ENCODE measurements around the gene VIT.
"Not testable (repeated sequence)": the region's sequence is repeated elsewhere in the genome, so short reads cannot be mapped to it uniquely, and the experiment has no call there.

Gene VIT

GRCh38 chr2:36819095-36819711, 122.7 kb downstream of the VIT start:
- TF ChIP-seq, protein P1, sequence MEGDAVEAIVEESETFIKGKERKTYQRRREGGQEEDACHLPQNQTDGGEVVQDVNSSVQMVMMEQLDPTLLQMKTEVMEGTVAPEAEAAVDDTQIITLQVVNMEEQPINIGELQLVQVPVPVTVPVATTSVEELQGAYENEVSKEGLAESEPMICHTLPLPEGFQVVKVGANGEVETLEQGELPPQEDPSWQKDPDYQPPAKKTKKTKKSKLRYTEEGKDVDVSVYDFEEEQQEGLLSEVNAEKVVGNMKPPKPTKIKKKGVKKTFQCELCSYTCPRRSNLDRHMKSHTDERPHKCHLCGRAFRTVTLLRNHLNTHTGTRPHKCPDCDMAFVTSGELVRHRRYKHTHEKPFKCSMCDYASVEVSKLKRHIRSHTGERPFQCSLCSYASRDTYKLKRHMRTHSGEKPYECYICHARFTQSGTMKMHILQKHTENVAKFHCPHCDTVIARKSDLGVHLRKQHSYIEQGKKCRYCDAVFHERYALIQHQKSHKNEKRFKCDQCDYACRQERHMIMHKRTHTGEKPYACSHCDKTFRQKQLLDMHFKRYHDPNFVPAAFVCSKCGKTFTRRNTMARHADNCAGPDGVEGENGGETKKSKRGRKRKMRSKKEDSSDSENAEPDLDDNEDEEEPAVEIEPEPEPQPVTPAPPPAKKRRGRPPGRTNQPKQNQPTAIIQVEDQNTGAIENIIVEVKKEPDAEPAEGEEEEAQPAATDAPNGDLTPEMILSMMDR (IDR thresholded peaks at IDR 0.05; ENCODE audit: control extremely low read depth, extremely low read depth, low read depth, missing control alignments): no peak
- POLR2A ChIA-PET: no interaction called here
- CTCF ChIA-PET: interaction anchor here (1.0 kb wide), 1 partner anchor 40 kb away, joined by 3 read pairs; no protein-coding TSS in a partner anchor
- DNase-seq (ENCODE audit: extremely low spot score): no peak

DNA sequence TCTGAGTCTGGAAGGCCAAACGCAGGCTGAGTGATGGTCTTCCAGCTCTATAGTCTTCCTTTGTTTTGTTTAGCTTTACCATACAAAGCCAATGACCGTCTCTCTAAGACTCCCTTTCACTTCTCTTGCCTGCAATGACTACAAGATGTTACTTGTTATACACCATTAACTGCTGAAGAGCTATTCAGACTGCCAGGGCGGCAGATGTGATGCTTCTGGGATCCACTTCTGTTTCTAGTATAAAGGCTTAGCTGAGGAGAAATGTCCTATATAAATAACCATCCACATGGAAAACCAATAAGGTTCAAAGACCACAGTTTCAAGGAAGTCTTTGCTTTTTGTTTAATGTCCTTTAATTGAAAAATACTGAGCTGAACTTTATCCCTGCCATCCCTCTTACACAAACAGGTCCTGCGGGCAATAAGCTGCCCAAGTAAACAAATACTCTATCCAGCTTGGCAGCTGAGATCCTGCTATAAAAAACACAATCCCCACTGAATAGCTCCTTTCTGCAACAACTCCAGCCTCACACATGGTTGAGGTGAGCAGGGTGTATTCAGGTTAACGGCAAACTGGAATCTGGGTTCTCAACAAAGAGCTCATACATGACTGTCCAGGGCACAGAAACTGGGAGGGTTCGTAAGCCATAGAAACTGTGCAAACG, 124.6 kb downstream of the VIT start:
- ChIA-PET POLR2A (no interaction called here), CTCF (interaction anchor here (1.2 to 2.6 kb wide), 3 partner anchors 9 to 23 kb away, joined by 3 to 13 read pairs (median 9); no protein-coding TSS in a partner anchor)
- no peak for DNase-seq (ENCODE audit: extremely low spot score)
- TF ChIP-seq, protein P1 (IDR thresholded peaks at IDR 0.05; ENCODE audit: control extremely low read depth, extremely low read depth, low read depth, missing control alignments): no peak

- TF ChIP-seq, protein P1 (IDR thresholded peaks at IDR 0.05; ENCODE audit: control extremely low read depth, extremely low read depth, low read depth, missing control alignments): no peak
- ChIA-PET POLR2A (no interaction called here), CTCF (no interaction called here)
- DNase-seq (ENCODE audit: extremely low spot score): no peak
Measured at GRCh38 chr2:36823862-36824261, 127.4 kb downstream of the VIT start.

DNA sequence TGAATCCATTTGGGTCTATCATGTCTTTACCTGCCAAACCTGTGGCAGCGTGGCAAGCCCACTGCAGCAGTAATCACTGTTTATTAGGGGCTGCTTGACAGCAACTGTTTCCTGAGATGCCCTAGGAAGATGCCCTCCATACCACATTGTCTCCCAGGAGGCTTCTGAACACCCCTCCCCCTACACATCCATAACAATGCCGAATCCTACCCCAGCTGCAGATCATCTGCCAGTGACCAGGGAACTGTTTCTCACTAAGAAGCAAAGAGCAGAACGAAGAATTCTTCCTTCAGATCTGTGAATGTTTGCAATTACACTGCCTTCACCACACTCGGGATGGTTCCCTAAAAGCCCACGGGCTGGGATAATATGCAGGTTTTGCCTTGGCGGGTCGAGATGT, 127.8 kb downstream of the VIT start:
- POLR2A ChIA-PET: no interaction called here

DNA sequence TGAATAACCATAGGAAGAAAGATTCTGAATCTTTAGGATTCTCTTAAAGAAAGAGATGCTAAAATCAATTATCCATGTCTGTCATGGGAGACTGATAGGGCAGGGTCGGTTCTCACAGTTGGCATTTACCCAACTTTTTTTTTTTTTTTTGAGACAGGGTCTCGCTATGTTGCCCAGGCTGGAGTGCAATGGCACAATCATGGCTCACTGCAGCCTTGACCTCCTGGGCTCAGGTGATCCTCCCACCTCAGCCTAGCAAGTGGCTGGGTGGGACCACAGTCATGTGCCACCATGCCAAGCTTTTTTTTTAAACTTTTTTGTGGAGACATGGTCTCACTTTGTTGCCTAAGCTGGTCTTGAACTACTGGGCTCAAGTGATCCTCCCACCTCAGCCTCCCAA, 128.2 kb downstream of the VIT start:
- POLR2A ChIA-PET: not testable (repeated sequence)
- CTCF ChIA-PET: interaction anchor here (1.8 to 2.5 kb wide), 2 partner anchors 14 to 25 kb away, joined by 4 to 8 read pairs; no protein-coding TSS in a partner anchor

More for the DNA sequence above, 127.8 kb downstream of the VIT start:
- CTCF ChIA-PET: interaction anchor here (2.5 kb wide), 1 partner anchor 13 kb away, joined by 8 read pairs; no protein-coding TSS in a partner anchor
- DNase-seq (ENCODE audit: extremely low spot score): no peak
- TF ChIP-seq, protein P1 (IDR thresholded peaks at IDR 0.05; ENCODE audit: control extremely low read depth, extremely low read depth, low read depth, missing control alignments): no peak

GRCh38 chr2:36831185-36831584, 134.7 kb downstream of the VIT start:
- POLR2A ChIA-PET: no interaction called here
- DNase-seq (ENCODE audit: extremely low spot score): no peak
- CTCF ChIA-PET: interaction anchor here (0.7 to 2.7 kb wide), 2 partner anchors 10 to 46 kb away, joined by 4 to 9 read pairs; no protein-coding TSS in a partner anchor
- TF ChIP-seq, protein P1 (IDR thresholded peaks at IDR 0.05; ENCODE audit: control extremely low read depth, extremely low read depth, low read depth, missing control alignments): no peak

More for the DNA sequence above, 128.2 kb downstream of the VIT start:
- not testable (repeated sequence) for DNase-seq (ENCODE audit: extremely low spot score)

GRCh38 chr2:36834203-36834602, 137.7 kb downstream of the VIT start:
- ChIA-PET POLR2A (interaction anchor here (0.6 kb wide), 1 partner anchor 197 kb away, joined by 5 read pairs; no protein-coding TSS in a partner anchor), CTCF (no interaction called here)
- no peak for DNase-seq (ENCODE audit: extremely low spot score)
- TF ChIP-seq, protein P1 (IDR thresholded peaks at IDR 0.05; ENCODE audit: control extremely low read depth, extremely low read depth, low read depth, missing control alignments): no peak

Measured in GM10248 (cell line).